H1 (cell line): Measurements from ENCODE around the gene STX10. TPM values are rescaled to one million over a fixed set of nuclear protein-coding genes. Genes with fewer than 3 reads are reported as not detected.

ENCODE experiments used
- CTCF ChIA-PET: fragments of 300-600 bp; sonication (Branson Sonifier 250); formaldehyde crosslinking; loops from one replicate; lab custom pipeline; 2021; ENCODE audit not compliant: partially characterized antibody; lab: Charles Lee
- POLR2A ChIA-PET: fragments of 300-600 bp; sonication (Branson Sonifier 250); formaldehyde crosslinking; loops from one replicate; lab custom pipeline; 2021; ENCODE audit warnings: inconsistent platforms; ENCODE audit not compliant: partially characterized antibody; lab: Charles Lee
- DNase-seq, 2 experiments: peaks; one replicate each; pipeline versions ENCODE4 v3.0.0 to v3.0.0-alpha.2; 2010 to 2022; ENCODE audit warnings: low spot score in 2 of 2, low read depth in 1 of 2, mixed read lengths in 1 of 2
- FAIRE-seq: peaks from 2 replicates; lab custom pipeline; 2011; peaks lifted over from hg19 to GRCh38; lab: Jason Lieb, UNC
- H2AFZ ChIP-seq: 2 replicates; pipeline ENCODE4 v1.8.1; 2012; ENCODE audit warnings: low read length, inconsistent platforms
- H2AK5ac ChIP-seq: 2 replicates; pipeline ENCODE4 v1.6.1; 2013; ENCODE audit warnings: low read depth, low read length
- H2BK120ac ChIP-seq: replicated peaks from 2 replicates; pipeline ENCODE3; 2013; ENCODE audit warnings: low read depth, low read length, inconsistent platforms
- H2BK12ac ChIP-seq: 2 replicates; pipeline ENCODE4 v1.6.1; 2013; ENCODE audit warnings: low read depth, low read length
- H2BK15ac ChIP-seq: 2 replicates; pipeline ENCODE4 v1.6.1; 2013; ENCODE audit warnings: low read length
- H2BK20ac ChIP-seq: 2 replicates; pipeline ENCODE4 v1.6.1; 2013; ENCODE audit warnings: low read length
- H2BK5ac ChIP-seq: 2 replicates; pipeline ENCODE4 v1.6.1; 2013; ENCODE audit warnings: low read depth, low read length
- H3K14ac ChIP-seq: 2 replicates; pipeline ENCODE4 v1.6.1; 2013; ENCODE audit warnings: inconsistent platforms; ENCODE audit not compliant: insufficient read length
- H3K18ac ChIP-seq: 2 replicates; pipeline ENCODE4 v1.6.1; 2013; ENCODE audit warnings: low read length; ENCODE audit errors: extremely low read depth
- H3K23ac ChIP-seq: 2 replicates; pipeline ENCODE4 v1.6.1; 2013; ENCODE audit warnings: inconsistent platforms; ENCODE audit not compliant: insufficient read length
- H3K23me2 ChIP-seq: 2 replicates; pipeline ENCODE4 v1.6.1; 2013; ENCODE audit warnings: low read depth, low read length
- H3K27ac ChIP-seq: 2 replicates; pipeline ENCODE4 v1.6.1; 2011; ENCODE audit warnings: low read depth, low read length, inconsistent platforms
- H3K27me3 ChIP-seq, 4 experiments: replicated peaks in 1 of 4; 1 replicate in 1 of 4; 2 replicates in 3 of 4; pipeline versions ENCODE4 v1.6.1 to v1.8.1; 2011 to 2013; ENCODE audit warnings: low read length in 3 of 4, mild to moderate bottlenecking in 3 of 4, inconsistent platforms in 2 of 4, mixed read lengths in 2 of 4, moderate library complexity in 1 of 4; ENCODE audit not compliant: control insufficient read depth in 3 of 4, insufficient read depth in 3 of 4; ENCODE audit errors: extremely low read depth in 1 of 4
- H3K36me3 ChIP-seq, 4 experiments: 2 replicates each; pipeline versions ENCODE4 v1.6.1 to v1.8.1; 2011 to 2013; ENCODE audit warnings: mild to moderate bottlenecking in 4 of 4, low read length in 3 of 4, moderate library complexity in 2 of 4, control low read depth in 1 of 4, inconsistent platforms in 1 of 4; ENCODE audit not compliant: insufficient read depth in 4 of 4, control insufficient read depth in 2 of 4
- H3K4ac ChIP-seq: replicated peaks from 2 replicates; pipeline ENCODE3; 2013; ENCODE audit warnings: low read length, low read depth, mixed read lengths, inconsistent platforms; ENCODE audit not compliant: insufficient read length
- H3K4me1 ChIP-seq, 4 experiments: replicated peaks in 1 of 4; 1 replicate in 1 of 4; 2 replicates in 3 of 4; pipeline versions ENCODE4 v1.6.1 to v1.8.1; 2011 to 2013; ENCODE audit warnings: low read length in 3 of 4, inconsistent platforms in 2 of 4, mixed read lengths in 1 of 4; ENCODE audit not compliant: insufficient read depth in 4 of 4, control insufficient read depth in 3 of 4
- H3K4me2 ChIP-seq, 2 experiments: 2 replicates each; pipeline versions ENCODE4 v1.6.1 to v1.8.1; 2011 to 2013; ENCODE audit warnings: low read depth in 2 of 2, low read length in 2 of 2, control low read depth in 1 of 2, inconsistent platforms in 1 of 2, mild to moderate bottlenecking in 1 of 2; ENCODE audit not compliant: insufficient read depth in 1 of 2
- H3K4me3 ChIP-seq, 4 experiments: fragments of 200-600, 300-600 bp in 1 of 4; sonication (generic), shearing (Covaris generic), sonication (Bioruptor Twin) in 1 of 4; 2 replicates each; pipeline versions ENCODE4 v1.5.1 to v1.8.1; 2011 to 2016; ENCODE audit warnings: low read length in 4 of 4, low read depth in 3 of 4, control low read depth in 2 of 4, inconsistent platforms in 2 of 4, mild to moderate bottlenecking in 2 of 4, mixed read lengths in 1 of 4, moderate library complexity in 1 of 4; ENCODE audit not compliant: insufficient read depth in 2 of 4; ENCODE audit errors: extremely low read depth in 1 of 4
- H3K56ac ChIP-seq: replicated peaks from 2 replicates; pipeline ENCODE3; 2013; ENCODE audit warnings: low read depth, mild to moderate bottlenecking, mixed read lengths, low read length, inconsistent platforms; ENCODE audit not compliant: insufficient read length
- H3K79me1 ChIP-seq: 2 replicates; pipeline ENCODE4 v1.6.1; 2013; ENCODE audit warnings: low read depth, low read length, control low read depth
- H3K79me2 ChIP-seq, 2 experiments: 2 replicates each; pipeline versions ENCODE4 v1.6.1 to v1.8.1; 2012 to 2013; ENCODE audit warnings: low read length in 2 of 2, mild to moderate bottlenecking in 2 of 2, inconsistent platforms in 1 of 2; ENCODE audit not compliant: insufficient read depth in 2 of 2, control insufficient read depth in 1 of 2
- H3K9ac ChIP-seq, 4 experiments: replicated peaks in 1 of 4; 1 replicate in 1 of 4; 2 replicates in 3 of 4; pipeline versions ENCODE4 v1.6.1 to v1.8.1; 2011 to 2013; ENCODE audit warnings: low read depth in 3 of 4, low read length in 3 of 4, control low read depth in 2 of 4, mild to moderate bottlenecking in 2 of 4, moderate library complexity in 2 of 4, inconsistent platforms in 1 of 4; ENCODE audit errors: extremely low read depth in 1 of 4
- H3K9me3 ChIP-seq, 2 experiments: 2 replicates each; pipeline versions ENCODE4 v1.6.1 to v1.8.1; 2012 to 2013; ENCODE audit warnings: mild to moderate bottlenecking in 2 of 2, moderate library complexity in 2 of 2, control low read depth in 1 of 2, inconsistent platforms in 1 of 2, low read depth in 1 of 2, low read length in 1 of 2, mixed read lengths in 1 of 2; ENCODE audit not compliant: insufficient read depth in 2 of 2
- H4K20me1 ChIP-seq, 2 experiments: replicated peaks in 1 of 2; 2 replicates each; pipeline versions ENCODE3 to v1.8.1; 2011 to 2013; ENCODE audit warnings: inconsistent platforms in 2 of 2, low read length in 2 of 2, mild to moderate bottlenecking in 1 of 2; ENCODE audit not compliant: insufficient read depth in 2 of 2, control insufficient read depth in 1 of 2
- H4K5ac ChIP-seq: 2 replicates; pipeline ENCODE4 v1.6.1; 2013; ENCODE audit warnings: low read length, low read depth, mixed read lengths, inconsistent platforms; ENCODE audit not compliant: insufficient read length
- H4K8ac ChIP-seq: 2 replicates; pipeline ENCODE4 v1.8.0; 2013; ENCODE audit warnings: mild to moderate bottlenecking, moderate library complexity, low read length, inconsistent platforms; ENCODE audit not compliant: insufficient read depth; ENCODE audit errors: extremely low read depth
- H4K91ac ChIP-seq: replicated peaks from 2 replicates; pipeline ENCODE3; 2013; ENCODE audit warnings: low read length, mixed read lengths, inconsistent platforms; ENCODE audit not compliant: insufficient read length
- BACH1 ChIP-seq: IDR thresholded peaks from 2 replicates; pipeline ENCODE4 v1.6.1; 2012; ENCODE audit warnings: low read length, improper control_type of control experiment
- KDM1A ChIP-seq: fragments of 200-600, 300-600 bp; sonication (generic); IDR thresholded peaks from 2 replicates; pipeline ENCODE4 v1.7.1; 2016; ENCODE audit warnings: mild to moderate bottlenecking, low read length, borderline replicate concordance
- NANOG ChIP-seq: IDR thresholded peaks from 2 replicates; pipeline ENCODE4 v1.6.1; 2011; ENCODE audit warnings: low read length, low read depth, mild to moderate bottlenecking, inconsistent platforms; ENCODE audit not compliant: insufficient read depth, poor library complexity, severe bottlenecking
- SP2 ChIP-seq: IDR thresholded peaks from 2 replicates; pipeline ENCODE4 v1.6.1; 2012; ENCODE audit warnings: mild to moderate bottlenecking, low read length, inconsistent platforms
- TAF1 ChIP-seq: IDR thresholded peaks from 2 replicates; pipeline ENCODE4 v1.6.1; 2011; ENCODE audit warnings: mild to moderate bottlenecking, low read depth, low read length
- WGBS, 2 experiments: shearing (Covaris generic) in 1 of 2; methylation state at CpG; one replicate each; pipeline versions ENCODE4 v1.1.6 to v1.1.7; 2013 to 2015; ENCODE audit warnings: low lambda C conversion rate in 2 of 2, mixed read lengths in 2 of 2, inconsistent platforms in 1 of 2, low coverage in 1 of 2, missing lambda C conversion rate in 1 of 2; ENCODE audit not compliant: insufficient replicate concordance in 2 of 2, insufficient coverage in 1 of 2, insufficient read length in 1 of 2; ENCODE audit errors: extremely low coverage in 1 of 2, missing lambda C conversion rate in 1 of 2; 5-methylcytosine and 5-hydroxymethylcytosine counted together
- polyA plus RNA-seq, 7 experiments: library from polyadenylated mRNA; depleted of rRNA in 3 of 7; stranded (reverse) in 5 of 7; unstranded in 2 of 7; fragments of >200 nt in 5 of 7; fragments of 200-250 nt in 2 of 7; gene quantifications; 1 replicate in 5 of 7; 2 replicates in 1 of 7; 4 replicates in 1 of 7; pipeline versions ENCODE4 v1.2.1 to v1.2.3, GENCODE V29; 2011 to 2013; ENCODE audit warnings: missing spikeins in 2 of 7, mixed read lengths in 2 of 7
- total RNA-seq: library from RNA; stranded (reverse); fragmentation: NEBNext Ultra II Directional; extraction: Animal tissue kit (Norgen Biotek cat#: 25700); gene quantifications from 2 replicates; pipeline ENCODE4 v1.2.1, GENCODE V29; 2021

STX10 gene
- total and polyA plus RNA-seq, 2 of the 8 experiments (the other 6 are each of a cell fraction or from before 2014, with no cell fraction given): 53.0 to 80.1 TPM

GRCh38 chr19:13122980-13123957, 26.9 kb downstream of the STX10 start:
- peaks cover 65 to 97% of the 10 kb centered on the region in 2 experiments for H3K79me2 ChIP-seq
- H3K9ac ChIP-seq: no peak overlapping the region
- H3K27ac ChIP-seq: no peak overlapping the region; the same call in 1 of the 2 replicates
- H3K36me3 ChIP-seq: peaks cover 4 to 11% (median 6%) of the 10 kb centered on the region in 4 experiments; a peak in 5 of 8 replicates
- H3K4me1 ChIP-seq: peaks cover 14 to 36% (median 25%) of the 10 kb centered on the region in 4 experiments
- H2BK5ac ChIP-seq: 0 out of 2 replicates have a peak overlapping the region, but pooled peaks have one; percentile 71
- H4K20me1 ChIP-seq: peaks cover 57 to 70% of the 10 kb centered on the region in 2 experiments
- POLR2A ChIA-PET: interaction anchor here (0.5 to 19.5 kb wide), 11 partner anchors 9 to 143 kb away, joined by 3 to 228 read pairs (median 8); partner anchors contain the start of genes IER2 and STX10
- H2AK5ac ChIP-seq: no peak overlapping the region
- no peak overlapping the region for H3K4ac ChIP-seq
- no peak overlapping the region for H2BK120ac ChIP-seq
- no peak overlapping the region for H2BK15ac ChIP-seq
- no peak overlapping the region for H3K18ac ChIP-seq
- TF ChIP-seq KDM1A (peak; percentile 58; the same call in 1 of the 2 replicates), BACH1 (no peak), TAF1 (no peak), SP2 (no peak), NANOG (no peak)
- H3K9me3 ChIP-seq: no peaks in the 10 kb centered on the region
- H3K4me3 ChIP-seq: no peak overlapping the region
- H3K27me3 ChIP-seq: no peaks in the 10 kb centered on the region
- no peak overlapping the region for H3K23ac ChIP-seq
- H2BK12ac ChIP-seq: no peak overlapping the region
- H3K4me2 ChIP-seq: no peak overlapping the region
- no peak for FAIRE-seq
- no peak overlapping the region for H4K5ac ChIP-seq
- H3K56ac ChIP-seq: no peak overlapping the region
- H4K91ac ChIP-seq: no peak overlapping the region
- H3K23me2 ChIP-seq: peaks cover 6% of the 10 kb centered on the region; the same call in 1 of the 2 replicates
- 88% methylated on average over 20 of the region's 20 CpGs; no CpG with 5 or more reads in 1 of the 2 experiments for WGBS, 2 experiments
- H4K8ac ChIP-seq: peak overlapping the region; percentile 28
- no peak overlapping the region for H2AFZ ChIP-seq
- peaks cover 42% of the 10 kb centered on the region for H3K79me1 ChIP-seq
- CTCF ChIA-PET: interaction anchor here (1.0 to 2.3 kb wide), 4 partner anchors 15 to 62 kb away, joined by 3 to 10 read pairs (median 4); no protein-coding TSS in a partner anchor
- H3K14ac ChIP-seq: no peak overlapping the region
- no peak for DNase-seq
- no peak overlapping the region for H2BK20ac ChIP-seq
